GM18505 (cell line): Measurements from ENCODE around the gene PHYH.
"Not testable (repeated sequence)": the region's sequence is repeated elsewhere in the genome, so short reads cannot be mapped to it uniquely, and the experiment has no call there.

Experiments used
- ATAC-seq: cut with Tn5 transposase; IDR thresholded peaks from one replicate; pipeline ENCODE4 v1.9.1; 2021; ENCODE audit not compliant: unreplicated experiment
- POLR2A ChIP-seq: IDR thresholded peaks from 4 replicates; pipeline ENCODE4 v1.6.1; 2011; ENCODE audit warnings: borderline replicate concordance; ENCODE audit not compliant: insufficient read depth, insufficient read length; ENCODE audit errors: extremely low read depth

PHYH gene

DNA sequence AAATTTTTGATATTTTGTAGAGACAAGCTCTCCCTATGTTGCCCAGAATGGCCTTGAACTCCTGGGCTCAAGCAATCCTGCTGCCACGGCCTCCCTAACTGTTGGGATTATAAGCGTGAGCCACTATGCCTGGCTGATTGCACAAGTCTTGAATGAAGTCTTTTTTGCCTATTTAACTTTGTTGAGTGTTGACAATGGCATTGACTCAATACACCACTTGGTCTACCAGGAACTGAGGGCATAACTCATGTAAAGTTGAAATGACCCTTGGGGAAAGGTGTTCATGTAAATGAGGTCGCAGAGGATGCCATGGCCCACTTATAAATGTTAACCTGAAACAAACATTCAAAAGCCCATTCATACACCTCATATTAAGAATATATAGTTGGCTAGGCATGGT is 58.3 kb downstream of the PHYH start:
- no peak for ATAC-seq
- no peak for TF ChIP-seq POLR2A

DNA sequence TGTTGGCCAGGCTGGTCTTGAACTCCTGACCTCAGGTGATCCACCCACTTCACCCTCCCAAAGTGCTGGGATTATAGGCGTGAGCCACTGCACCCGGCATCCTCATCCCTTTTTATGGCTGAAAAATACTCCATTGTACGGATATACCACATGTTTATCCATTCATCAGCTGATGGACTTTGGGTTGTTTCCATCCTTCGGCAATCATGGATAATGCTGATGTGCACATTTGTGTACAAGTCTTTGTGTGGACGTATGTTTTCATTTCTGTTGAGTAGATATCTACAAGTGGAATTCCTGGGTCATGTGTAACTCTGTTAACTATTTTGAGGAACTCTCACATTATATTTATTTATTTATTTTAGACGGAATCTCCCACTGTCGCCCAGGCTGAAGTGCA is 59.9 kb downstream of the PHYH start:
- no peak for TF ChIP-seq POLR2A
- no peak for ATAC-seq

DNA sequence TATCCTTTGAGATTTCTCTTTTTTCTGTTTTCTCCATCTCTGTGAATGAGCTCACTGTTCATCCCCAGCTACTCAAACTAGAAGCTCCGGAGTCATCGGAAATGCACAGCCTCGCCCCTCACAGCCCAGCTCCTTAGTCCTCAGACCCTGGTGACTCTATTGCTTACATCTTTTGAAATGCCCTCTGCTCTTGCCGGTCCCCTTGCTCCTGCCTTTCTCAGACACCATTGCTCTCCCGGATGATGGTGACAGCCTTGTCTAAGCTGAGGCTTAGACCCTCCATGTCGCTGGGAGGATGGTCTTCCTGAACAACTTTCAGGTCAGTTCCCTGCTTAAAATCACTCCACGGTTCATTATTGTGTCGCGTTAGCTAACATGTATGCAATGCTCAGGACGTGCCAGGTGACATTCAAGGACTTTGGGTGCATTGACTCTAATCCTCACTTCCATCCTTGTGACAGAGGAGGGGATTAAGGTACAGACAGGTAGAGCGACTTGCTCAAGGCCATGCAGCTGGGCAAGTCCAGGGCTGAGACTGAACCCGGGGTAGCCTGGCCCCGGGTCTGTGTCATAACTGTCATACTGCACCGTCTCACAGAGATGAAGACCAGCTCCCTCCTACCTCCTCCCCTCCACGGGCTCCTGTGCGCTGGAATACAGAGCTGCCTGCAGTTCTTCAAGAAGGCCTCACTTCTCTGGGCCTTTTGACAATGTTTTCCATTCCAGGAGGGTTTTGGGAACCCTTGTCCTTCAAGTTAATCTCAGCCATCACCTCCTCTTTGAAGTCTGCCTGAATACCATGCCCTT is 61.4 kb downstream of the PHYH start:
- ATAC-seq, result no peak
- no peak for TF ChIP-seq POLR2A

DNA sequence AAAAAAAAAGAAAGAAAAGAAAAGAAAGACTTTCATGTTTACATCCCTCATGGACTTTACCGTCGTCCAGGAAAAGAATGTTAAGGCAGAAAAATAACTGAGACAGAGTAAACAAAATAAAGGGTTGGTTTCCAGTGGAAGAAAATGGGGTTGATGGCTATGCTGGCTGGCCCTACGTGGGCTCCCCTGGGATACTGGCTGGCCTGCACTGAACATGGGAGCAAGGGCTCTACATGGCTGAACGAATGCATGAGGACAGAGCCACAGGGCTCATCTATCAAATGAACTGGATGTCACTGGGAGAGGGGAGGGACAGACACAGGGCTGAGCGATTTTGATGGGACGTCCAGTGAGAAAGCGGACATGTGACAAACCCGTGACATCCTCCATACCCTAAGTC is 63.2 kb downstream of the PHYH start:
- ATAC-seq, result no peak
- no peak for TF ChIP-seq POLR2A

DNA sequence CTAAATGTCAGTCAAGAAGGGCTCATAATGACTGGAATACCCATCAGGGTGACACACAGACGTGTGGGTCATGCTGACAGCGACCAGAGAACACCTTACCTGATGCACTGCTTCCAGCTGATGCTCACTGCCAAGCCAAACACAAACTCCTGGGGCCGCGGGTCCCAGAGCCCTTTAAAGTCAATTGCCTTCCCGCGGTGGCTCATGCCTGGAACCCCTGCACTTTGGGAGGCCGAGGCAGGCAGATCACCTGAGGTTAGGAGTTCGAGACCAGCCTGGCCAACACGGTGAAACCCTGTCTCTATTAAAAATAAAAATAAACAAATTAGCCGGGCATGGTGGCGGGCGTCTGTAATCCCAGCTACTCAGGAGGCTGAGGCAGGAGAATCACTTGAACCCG is 65.1 kb downstream of the PHYH start:
- not testable (repeated sequence) for ATAC-seq

DNA sequence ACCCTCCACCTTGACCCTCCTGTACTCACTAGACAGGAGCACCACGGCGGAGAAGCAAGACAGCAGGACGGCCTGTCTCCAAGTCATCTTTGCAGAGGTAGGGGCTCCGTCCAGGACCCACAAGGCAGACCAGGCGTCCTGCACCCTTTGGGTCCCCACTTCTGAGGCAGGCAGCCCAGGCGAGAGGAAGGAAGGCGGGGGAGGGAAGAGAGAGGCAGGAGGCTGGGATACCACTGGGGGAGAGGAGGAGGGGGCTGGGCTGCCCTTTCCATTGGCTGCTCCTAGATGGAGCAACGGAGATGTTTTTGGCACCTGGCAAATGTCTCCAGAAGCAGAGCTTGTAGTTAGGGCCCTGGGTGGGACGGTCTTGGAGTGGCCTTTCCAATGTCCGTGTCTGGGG is 65.7 kb downstream of the PHYH start, which contains the start of gene UCMA:
UCMA (minus strand) TSS at position 203 of the 400 bp plus-strand sequence; CDS start at position 87, 116 bp downstream.
- no peak for ATAC-seq

DNA sequence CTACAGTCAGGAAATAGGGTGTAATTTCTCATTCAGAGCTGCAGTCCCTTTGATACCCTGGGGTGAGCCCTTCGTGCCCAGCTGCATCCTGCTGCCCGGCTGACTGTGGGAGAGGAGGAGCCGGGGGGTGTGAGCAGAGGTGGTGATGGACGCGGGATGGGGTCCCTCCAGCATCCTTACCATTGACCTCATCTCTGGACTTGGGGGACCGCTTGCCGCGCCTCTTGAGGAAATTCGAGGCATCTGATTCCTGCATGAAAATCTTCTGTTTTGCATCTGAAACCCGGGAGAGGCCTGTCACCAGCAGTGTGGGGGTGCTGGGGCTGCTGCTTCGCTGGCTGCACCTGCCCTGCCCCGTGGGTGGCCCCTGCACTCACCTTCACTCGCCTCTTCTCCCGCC is 66.5 kb downstream of the PHYH start:
- TF ChIP-seq POLR2A, result no peak
- no peak for ATAC-seq

More for the DNA sequence above, 65.7 kb downstream of the PHYH start, which contains the start of gene UCMA:
- no peak for TF ChIP-seq POLR2A

DNA sequence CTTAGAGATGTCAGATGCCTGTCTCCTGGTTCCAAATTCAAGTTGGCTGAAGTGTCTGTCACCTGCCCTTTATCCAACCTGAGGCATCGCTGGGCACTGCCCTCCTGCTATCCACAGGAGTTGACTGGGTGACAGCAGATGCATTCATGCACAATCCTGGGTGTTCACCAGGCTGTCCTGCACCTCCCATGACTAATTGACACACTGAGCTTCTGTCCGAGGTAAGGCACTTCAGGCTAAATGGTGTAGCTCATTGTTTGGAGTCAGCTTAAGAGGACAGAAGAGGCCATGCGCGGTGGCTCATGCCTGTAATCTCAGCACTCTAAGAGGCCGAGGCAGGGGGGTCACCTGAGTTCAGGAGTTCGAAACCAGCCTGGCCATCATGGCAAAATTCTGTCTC is 68.1 kb downstream of the PHYH start:
- ATAC-seq, result no peak

DNA sequence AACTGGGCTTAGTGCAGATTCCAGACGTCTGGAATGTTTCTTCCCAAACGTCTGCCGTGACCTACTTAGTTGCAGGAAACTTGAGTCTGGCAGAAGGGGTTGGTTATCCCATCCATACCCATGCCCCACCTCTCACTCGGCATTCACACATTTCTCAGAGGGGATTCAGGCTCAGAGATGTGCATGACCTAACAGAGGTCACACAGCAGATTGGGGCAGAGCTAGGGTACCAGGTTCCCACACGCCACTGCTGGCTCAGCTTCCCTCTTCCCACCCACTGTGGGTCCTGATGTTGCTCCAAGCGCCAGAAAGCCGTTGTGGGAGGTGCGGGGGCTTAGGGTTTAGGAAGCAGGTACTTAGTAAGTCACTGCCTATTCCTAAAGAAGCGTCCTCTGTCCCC is 68.7 kb downstream of the PHYH start:
- no peak for TF ChIP-seq POLR2A
- no peak for ATAC-seq

More for the DNA sequence above, 68.1 kb downstream of the PHYH start:
- TF ChIP-seq POLR2A, result no peak
